SH-SY5Y (cell line): Measurements from ENCODE around the gene GAK.

ENCODE experiments used
- GATA2 ChIP-seq: IDR thresholded peaks from 2 replicates; pipeline ENCODE4 v1.6.1; 2011; ENCODE audit warnings: mild to moderate bottlenecking, low read depth, low read length
- GATA3 ChIP-seq: IDR thresholded peaks from 2 replicates; pipeline ENCODE4 v1.6.1; 2011; ENCODE audit warnings: low read depth, mild to moderate bottlenecking, low read length, moderate library complexity

The GAK gene

GRCh38 chr4:886244-886643 lies 45.9 kb downstream of the GAK start:
- TF ChIP-seq GATA2: no peak
- TF ChIP-seq GATA3: no peak

- TF ChIP-seq GATA3 (no peak), GATA2 (no peak)
These were observed 46.8 kb downstream of the GAK start for GRCh38 chr4:885353-885752.

GRCh38 chr4:884896-885295 lies 47.2 kb downstream of the GAK start:
- TF ChIP-seq GATA3 (no peak), GATA2 (no peak)

GRCh38 chr4:884259-884658 lies 47.9 kb downstream of the GAK start:
- TF ChIP-seq GATA2 (no peak), GATA3 (no peak)

GRCh38 chr4:883377-884095 lies 48.6 kb downstream of the GAK start:
- TF ChIP-seq GATA3 (no peak), GATA2 (no peak)

GRCh38 chr4:882646-883045 lies 49.5 kb downstream of the GAK start:
- TF ChIP-seq GATA3 (no peak), GATA2 (no peak)

- no peak for TF ChIP-seq GATA2
- TF ChIP-seq GATA3: no peak
These were observed 50.4 kb downstream of the GAK start for GRCh38 chr4:881709-882108.

- TF ChIP-seq GATA2 (no peak), GATA3 (no peak)
These were observed 51.3 kb downstream of the GAK start for GRCh38 chr4:880684-881405.

GRCh38 chr4:879729-880077 lies 52.4 kb downstream of the GAK start:
- no peak for TF ChIP-seq GATA3
- TF ChIP-seq GATA2: no peak

- TF ChIP-seq GATA3 (no peak), GATA2 (no peak)
These were observed 53.1 kb downstream of the GAK start for GRCh38 chr4:878796-879728.

GRCh38 chr4:877502-877901 lies 54.6 kb downstream of the GAK start:
- TF ChIP-seq GATA2 (no peak), GATA3 (no peak)

GRCh38 chr4:876780-877179 lies 55.3 kb downstream of the GAK start:
- no peak for TF ChIP-seq GATA2
- no peak for TF ChIP-seq GATA3

- no peak for TF ChIP-seq GATA3
- no peak for TF ChIP-seq GATA2
These were observed 56.2 kb downstream of the GAK start for GRCh38 chr4:875818-876423.

- TF ChIP-seq GATA3: no peak
- no peak for TF ChIP-seq GATA2
These were observed 56.9 kb downstream of the GAK start for GRCh38 chr4:874971-875817.

- TF ChIP-seq GATA2 (no peak), GATA3 (no peak)
These were observed 58.1 kb downstream of the GAK start for GRCh38 chr4:874056-874455.
